ENCODE results near the gene SLC39A6.
"Not testable (repeated sequence)": the region's sequence is repeated elsewhere in the genome, so short reads cannot be mapped to it uniquely, and the experiment has no call there.

Gene SLC39A6

DNA sequence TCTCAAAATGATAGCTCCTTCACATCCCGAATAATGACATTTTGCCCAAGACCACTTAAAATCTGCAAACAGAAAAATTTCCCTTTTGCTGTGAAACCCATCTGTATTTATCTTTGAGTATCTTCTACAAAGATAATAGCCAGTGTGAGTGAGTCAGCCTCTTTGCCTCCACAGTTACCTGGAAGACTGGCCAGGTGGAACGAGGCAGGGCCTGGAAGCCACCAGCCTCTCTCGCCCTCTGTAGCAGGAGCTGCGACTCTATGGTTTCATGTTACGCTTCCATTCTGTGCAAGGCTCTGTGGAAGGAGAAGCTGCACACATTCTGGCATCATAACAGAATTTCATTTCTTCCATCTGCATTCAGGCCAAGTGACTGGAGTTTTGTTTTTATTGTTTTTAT is 10.1 kb upstream of the SLC39A6 start:
- DNase-seq (ENCODE audit: low read depth) = no peak

DNA sequence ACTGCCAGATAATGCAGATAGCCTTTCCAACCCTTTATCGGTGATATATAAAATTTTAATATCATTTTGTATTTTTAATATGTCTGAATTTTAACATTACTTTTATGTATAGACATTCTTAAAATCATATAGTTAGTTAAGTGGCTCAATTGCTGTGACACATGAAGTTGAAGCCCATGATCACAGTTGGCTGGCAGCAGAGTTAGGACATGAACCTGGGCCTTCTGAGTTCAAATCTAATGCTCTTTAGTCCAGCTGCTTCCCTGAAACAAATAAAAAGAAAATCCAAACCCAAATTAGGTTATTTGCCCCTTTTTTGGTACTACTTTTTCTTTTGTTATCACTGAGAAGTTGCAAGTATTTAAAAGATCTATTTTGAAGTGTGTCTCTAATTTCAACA is 6.1 kb upstream of the SLC39A6 start:
- DNase-seq (ENCODE audit: low read depth) = no peak

DNA sequence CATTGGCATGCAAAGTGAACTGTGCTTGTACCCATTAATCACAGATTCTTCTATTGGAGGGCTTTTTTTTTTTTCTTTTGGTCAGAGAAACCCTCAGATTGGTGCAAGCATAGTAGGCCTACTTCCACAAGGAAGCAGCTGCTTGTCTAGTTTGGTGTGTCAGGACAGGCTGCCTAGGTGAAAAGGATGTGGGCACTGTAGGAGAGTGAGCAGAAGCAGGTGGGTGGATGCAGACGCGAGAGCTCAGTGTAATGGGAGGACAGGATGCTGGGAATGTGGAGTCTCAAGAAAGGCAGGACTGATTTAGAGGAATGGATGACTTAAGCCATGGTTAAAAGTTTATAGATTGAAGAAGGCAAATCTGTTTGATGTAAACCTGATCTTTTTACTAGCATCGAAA is 3.6 kb upstream of the SLC39A6 start:
- DNase-seq (ENCODE audit: low read depth) = no peak

DNA sequence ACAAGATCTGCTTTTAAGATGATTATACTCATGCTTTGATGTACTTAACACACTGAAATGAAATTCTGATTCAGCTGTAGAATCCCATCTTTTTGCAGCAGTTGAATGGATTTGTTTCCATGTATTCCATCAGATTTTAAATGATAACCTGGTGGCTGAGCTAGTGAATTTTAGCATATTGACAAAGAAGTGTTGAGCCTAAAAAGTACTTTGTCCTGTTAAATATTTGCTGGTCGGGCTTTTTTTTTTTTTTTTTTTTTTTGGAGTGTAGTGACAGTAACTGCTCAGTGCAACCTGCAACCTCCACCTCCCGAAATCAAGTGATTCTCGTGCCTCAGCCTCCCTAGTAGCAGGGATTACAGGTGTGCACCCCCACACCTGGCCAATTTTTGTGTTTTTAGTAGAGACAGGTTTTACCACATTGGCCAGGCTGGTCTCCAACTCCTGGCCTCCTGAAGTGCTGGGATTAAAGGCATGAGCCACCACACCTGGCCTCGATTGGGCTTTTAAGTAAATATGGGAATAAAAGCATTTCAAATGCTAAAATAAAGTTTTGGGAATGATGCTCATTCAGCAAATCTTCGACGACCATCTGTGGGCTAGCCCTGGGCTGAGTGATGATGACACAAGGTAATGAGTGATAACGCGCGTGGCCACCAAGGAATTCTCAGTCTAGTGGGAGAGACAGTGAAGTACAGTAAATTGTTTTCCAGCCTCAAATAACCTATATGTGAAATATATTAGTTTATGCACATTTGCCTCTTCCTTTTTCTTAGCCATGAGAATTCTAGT is 2.7 kb upstream of the SLC39A6 start:
- DNase-seq (ENCODE audit: low read depth) = no peak

DNA sequence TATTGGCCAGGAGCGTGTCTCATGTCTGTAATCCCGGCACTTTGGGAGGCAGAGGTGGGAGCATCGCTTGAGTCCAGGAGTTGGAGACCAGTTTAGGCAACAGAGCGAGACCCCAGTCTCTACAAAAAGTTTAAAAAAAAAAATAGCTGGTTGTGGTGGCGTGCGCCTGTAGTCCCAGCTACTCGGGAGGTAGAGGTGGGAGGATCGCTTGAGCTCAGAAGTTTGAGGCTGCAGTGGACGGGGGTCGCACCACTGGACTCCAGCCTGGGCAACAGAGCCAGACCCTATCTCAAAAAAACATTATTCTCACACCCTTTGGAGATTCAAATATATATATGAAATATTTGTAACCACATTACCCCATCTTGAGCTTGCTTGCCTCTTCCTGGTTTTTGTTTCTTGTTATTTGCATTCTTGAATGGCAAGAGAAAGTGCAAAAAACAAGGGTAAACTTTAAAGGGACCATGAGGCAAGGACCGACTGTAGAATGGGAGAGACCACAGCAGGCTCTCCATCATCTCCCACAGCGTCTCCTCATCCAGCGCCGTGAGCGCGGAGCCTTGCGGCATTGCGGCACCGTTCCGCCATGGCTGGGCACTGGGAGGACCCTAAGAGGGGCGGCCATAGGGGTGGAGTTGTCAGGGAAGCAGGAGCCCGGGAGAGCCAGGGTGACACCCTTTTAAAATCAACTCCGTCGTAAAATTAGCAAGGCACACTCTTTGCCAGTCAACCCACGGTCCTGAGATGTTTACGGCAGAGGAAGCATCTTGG is 1.9 kb upstream of the SLC39A6 start:
- no peak for DNase-seq (ENCODE audit: low read depth)

DNA sequence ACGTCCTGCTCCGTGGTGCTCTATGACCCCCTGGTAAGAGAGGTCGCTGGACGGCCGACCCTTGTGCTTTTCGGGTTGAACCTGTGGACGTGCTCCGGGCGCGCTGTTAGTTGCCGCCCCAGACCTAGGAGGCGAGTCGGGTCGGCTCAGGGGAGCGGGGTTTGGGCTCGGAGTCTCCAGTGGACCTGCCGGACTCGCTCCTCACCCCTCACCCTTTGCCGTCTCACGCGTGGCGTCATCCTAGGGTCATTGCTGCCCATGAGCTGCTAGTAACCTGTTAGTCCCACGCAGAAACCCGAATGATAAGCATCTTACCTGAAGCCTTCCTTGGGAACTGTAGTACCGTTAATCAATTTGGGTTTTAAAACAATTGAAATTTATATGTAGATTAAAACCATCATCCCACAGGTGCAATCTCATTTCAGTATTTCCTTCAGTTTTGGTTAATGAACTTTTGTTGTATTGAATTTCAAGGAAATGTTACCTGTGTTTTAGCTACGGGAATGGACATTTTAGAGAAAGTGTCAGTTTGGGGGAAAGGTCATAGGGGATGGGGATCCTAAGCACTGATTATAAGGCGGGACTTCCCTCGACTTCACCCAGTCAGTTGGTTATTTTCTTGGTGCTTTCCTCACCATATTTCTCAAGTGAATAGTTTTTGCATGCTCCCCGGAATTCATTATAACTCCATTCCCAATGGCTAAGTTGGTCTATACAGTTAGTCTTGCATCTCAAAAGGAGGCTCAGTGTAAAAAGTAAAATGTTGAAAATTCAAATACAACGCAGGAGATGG is 1.1 kb upstream of the SLC39A6 start:
- no peak for DNase-seq (ENCODE audit: low read depth)

DNA sequence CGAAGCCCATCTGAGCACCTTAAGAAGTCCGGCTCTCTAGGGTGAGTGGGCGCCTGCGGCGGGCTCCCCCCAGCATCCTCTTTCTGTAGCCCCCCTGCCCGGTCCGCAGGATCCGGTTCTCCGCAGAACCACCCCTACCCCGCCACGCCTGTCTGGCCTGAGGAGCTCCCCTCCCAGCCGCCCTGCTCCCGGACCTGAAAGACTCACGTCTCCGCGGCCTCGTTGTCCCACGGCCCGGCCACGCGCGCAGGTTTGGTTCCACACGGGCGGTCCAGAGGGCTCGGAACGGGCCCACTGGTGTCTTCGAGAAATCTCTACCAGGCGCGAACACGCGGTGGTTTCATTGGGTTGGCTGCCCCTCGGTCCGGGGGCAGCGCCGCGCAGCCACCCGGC is 237 bp downstream of the SLC39A6 start:
- DNase-seq (ENCODE audit: low read depth) = no peak

DNA sequence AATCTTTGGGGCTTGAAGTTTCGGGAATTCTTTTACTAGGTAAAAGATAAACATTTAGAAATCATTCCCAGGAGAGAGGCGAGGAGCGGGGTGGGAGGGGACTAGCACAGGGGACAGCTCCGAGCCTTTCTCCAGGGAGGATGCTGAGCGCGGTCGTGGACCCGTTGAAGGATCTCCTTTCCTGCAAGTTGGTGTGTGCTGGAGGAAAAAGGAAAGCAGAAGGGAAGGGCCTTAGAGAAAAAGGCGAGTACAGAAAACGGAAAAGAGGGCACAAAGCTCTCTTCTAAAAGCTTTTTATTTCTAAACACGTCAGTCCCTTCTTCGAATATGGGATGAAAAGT is 640 bp downstream of the SLC39A6 start:
- no peak for DNase-seq (ENCODE audit: low read depth)

DNA sequence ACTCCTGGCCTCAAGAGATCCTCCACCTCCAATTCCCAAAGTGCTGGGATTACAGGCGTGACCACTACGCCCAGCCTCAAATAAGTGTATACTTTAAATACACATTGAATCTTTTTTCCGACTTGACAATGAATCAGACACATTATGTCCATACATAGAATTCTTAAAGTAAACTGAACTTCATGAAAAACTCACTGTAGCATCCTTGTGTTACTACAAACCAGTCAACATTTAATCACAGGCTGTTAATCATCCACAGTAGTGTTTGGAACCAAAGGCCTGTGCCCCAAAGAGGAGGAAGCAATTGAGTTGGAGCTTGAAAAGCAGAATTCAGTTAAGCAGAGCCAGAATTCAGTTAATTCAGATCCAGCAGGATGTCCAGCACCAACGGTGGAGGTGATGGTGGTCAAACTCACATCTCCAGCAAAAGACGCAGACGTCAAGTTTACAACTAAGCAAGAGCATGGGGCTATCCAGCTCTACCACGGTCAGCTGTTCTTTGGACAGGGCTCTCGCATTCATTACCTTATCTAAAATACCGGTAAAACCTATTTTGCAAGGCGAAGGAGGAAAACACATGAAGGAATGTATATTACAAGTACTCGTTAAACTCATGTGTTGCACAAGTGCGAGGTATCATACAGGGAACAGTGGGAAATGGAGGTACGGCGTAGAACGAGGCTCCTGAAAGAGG is 1.2 kb downstream of the SLC39A6 start:
- no peak for DNase-seq (ENCODE audit: low read depth)

DNA sequence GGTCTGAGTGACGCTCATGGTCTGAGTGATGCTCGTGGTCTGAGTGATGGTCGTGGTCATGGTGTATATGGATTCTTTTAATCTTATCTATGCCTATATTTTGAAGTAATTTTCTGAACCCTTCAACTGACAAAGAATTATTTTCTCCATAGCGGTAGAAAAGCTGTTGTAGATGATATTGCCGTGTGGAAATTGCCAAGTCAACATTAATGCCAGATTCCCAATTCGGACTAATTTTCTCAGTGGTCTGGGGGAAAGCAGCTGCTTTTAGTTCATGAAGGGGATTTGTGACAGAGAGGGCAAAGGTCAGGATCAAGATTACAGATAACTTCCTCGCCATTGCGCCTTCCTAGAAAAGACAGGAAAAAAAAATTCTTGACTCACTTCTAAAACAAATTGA is 2.5 kb downstream of the SLC39A6 start:
- no peak for DNase-seq (ENCODE audit: low read depth)

DNA sequence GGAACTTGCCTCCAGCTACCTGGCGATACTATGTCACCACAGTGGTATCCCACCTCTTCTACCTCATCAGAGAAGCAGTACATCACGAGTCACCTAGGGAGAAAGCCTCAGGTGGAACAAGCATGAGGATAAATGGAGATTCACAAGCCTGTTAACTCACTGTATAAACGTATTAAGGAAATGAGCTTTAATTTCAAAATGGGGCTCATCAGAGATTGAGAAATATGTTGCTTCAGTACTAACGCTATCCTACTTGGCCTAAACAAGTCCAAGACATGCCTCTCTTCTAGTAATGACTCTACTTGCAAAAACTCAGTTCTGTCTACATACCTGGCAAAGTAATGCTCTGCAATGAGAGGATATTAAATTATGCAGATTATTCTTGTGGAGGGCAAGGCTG is 4.3 kb downstream of the SLC39A6 start:
- no peak for DNase-seq (ENCODE audit: low read depth)

DNA sequence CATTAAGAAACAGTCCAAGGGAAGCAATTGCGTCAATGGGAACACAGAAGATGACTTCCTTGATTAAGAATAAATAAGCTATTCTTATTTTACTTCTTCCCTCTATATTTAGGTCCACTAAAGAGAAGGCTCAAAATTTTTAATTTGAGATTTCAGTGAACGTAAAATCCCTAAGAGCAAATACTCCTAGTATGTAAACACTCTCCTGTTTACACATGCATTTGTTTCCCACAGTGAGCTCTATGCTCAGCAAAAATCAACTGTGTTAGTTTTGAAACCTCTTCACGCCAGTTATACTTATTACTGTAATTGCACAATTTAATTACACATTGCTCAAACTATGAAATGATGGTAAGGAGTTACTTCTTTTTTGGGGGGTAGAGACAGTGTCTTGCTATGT is 8.8 kb downstream of the SLC39A6 start:
- DNase-seq (ENCODE audit: low read depth) = no peak

DNA sequence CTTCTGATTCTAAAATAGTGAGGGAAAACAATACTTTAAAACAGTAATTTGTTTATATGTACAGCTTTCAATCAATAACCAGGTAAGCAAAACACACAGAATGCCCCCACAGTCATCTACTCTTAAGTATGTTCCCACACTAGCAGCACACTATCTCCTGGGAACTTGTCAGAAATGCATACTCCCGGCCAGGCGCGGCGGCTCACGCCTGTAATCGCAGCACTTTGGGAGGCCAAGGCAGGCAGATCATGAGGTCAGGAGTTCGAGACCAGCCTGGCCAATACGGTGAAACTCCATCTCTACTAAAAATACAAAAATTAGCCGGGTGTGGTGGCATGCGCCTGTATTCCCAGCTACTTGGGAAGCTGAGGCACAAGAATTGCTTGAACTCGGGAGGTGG is 12.4 kb downstream of the SLC39A6 start:
- not testable (repeated sequence) for DNase-seq (ENCODE audit: low read depth)

DNA sequence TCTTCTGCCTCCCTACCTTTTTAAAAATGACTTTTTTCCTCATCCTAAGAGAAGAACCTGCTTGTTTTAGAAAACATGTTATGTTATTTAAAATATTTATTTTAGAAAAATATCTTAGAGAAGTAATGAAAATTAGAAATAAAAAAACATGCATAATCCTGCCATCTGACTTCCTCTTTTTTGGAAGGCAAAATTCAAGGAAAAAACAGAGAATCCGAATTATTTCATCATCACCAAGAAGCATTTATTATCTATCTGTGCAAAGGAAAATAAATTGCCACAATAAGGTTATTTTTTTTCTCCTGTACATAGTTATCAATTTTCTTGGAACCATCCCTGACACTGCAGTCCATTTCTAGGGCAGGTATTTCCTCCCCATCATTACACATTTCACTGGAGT is 14.4 kb downstream of the SLC39A6 start:
- no peak for DNase-seq (ENCODE audit: low read depth)

DNA sequence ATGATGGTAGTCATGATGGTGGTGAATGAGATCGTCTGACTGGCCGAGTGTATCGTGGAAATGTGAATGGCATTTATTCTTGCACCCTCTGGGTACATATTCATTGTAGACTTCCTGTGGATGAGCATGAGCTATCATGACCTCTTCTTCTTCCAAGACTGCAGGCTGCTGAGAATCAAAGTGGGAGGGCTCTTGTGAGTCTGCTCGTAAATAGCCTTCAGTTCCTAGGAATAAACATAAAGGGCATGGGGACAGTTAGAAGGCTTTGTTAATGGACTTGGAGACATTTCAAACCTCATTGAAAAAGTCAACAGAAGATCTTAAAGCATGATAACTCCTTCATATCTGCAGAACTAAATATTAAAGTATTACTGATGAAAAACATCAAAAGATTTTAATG is 14.9 kb downstream of the SLC39A6 start:
- DNase-seq (ENCODE audit: low read depth) = no peak

DNA sequence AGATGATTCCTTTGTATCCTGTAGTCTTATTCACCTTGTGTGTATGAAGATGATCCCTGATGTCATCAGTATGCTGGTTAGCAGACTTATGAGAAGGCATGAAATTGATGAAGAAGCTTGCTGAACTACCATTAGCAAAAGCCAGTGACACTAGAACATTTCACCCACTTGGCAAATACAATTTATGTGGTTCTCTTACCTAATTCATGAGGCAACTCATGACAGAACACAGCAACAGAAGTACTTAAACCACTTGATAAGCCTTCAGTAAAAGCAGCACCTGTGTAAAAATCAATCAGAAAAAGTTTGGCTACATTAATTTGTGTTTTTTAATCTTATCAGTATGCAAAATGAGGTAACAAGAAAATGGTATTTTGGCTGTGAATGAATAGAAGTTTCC is 16.8 kb downstream of the SLC39A6 start:
- no peak for DNase-seq (ENCODE audit: low read depth)

DNA sequence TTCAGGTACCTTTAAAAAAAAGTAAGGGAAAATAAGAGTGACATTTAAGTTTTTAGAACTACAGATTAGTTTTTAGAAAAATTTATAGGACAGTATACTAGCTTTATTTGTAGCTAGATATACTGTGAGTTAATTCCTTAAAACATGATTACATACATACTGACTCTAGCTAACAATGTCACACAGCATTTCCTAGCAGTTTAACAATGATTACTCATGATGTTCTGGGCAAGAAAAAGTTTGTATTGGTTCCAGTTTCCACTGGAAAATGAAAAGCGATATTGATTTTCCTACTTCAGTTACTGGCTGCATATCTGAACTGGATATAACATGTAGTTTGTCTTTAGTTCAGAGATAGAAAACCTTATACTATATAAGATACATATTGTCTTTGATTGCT is 19.4 kb downstream of the SLC39A6 start:
- DNase-seq (ENCODE audit: low read depth) = no peak

DNA sequence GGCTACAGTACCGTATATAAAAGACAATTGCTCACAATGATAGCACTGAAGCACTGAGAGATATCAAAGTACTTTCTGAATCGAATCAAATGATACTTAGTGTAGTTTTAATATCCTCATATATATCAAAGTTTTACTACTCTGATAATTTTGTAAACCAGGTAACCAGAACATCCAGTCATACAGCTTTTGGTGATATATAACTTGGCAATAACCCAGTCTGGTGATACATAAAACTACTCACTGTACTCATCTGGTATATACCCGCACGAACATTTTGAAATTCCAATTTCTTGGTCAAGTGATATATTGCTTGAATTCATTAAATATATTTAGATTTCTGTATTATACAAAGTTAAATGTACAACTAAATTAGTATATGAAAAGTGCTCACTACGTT is 20.5 kb downstream of the SLC39A6 start:
- no peak for DNase-seq (ENCODE audit: low read depth)

DNA sequence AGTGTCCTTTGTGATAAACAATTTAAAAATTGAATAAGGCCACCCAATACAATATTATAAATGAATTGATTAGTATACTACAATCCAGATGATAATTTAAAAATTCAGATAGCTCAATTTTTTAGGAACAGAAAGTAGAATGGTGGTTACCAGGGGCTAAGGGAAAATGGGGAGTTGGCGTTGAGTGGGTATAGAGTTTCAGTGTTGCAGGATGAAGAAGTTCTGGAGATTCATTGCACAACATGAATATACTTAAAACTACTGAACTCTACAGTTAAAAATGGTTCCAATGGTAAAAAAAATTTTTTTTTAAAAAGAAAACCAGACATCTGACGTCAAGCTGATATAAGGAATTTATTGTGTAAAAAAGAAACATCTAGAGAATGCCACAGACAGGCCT is 20.9 kb downstream of the SLC39A6 start:
- DNase-seq (ENCODE audit: low read depth) = no peak

DNA sequence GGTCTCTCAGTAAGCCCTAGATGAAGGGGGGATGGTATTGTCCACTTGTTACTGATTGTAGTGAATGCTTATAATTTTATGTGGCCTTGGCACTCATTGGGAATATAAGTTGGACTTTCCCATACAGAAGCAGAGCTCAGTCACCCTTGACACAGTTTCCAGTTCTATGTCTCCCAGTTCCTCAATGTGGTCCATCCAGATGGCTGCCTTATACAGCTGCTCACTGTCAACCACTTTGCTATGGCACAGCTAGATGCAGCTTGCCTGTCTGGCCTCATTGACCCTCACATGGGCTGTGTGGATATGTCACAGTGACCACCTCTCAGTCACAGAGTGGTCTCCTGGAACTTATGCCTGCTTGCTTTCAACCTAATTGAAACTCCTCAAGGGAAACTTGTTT is 21.7 kb downstream of the SLC39A6 start:
- DNase-seq (ENCODE audit: low read depth) = no peak

DNA sequence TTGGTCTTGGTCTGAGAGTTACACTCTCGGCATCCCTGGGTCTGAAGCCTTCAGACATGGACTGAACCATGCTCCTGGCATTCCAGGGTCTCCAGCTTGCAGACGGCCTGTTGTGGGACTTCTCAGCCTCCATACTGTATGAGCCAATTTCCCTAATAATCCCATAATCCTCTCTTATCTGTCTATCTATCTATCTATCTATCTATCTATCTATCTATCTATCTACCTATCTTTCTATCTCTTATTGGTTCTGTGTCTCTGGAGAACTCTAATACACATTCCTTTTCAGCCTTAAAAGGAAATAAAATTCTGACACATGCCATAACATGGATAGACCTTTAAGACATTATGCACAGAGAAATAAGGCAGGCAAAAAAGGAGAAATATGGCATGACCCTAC is 24.4 kb downstream of the SLC39A6 start:
- no peak for DNase-seq (ENCODE audit: low read depth)

DNA sequence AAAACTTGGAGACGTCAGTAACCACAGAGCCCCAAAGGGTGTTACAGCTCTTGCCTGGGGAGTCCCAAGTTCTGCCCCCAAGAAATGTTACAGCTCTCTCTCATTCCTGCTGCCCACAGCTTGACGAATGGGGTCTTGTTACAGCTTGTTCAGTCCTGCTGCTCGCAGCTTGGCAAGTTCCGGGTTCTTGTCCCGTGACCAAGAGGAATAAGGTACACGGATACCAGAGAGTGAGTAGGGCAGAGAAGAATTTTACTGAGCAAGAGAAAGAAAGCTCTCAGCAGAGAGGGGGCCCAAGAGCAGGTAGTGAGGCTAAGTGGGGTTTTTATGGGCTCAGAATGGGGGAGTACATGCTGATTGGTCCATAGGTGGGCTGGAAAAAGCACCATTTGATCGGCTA is 27.2 kb downstream of the SLC39A6 start:
- DNase-seq (ENCODE audit: low read depth) = no peak

DNA sequence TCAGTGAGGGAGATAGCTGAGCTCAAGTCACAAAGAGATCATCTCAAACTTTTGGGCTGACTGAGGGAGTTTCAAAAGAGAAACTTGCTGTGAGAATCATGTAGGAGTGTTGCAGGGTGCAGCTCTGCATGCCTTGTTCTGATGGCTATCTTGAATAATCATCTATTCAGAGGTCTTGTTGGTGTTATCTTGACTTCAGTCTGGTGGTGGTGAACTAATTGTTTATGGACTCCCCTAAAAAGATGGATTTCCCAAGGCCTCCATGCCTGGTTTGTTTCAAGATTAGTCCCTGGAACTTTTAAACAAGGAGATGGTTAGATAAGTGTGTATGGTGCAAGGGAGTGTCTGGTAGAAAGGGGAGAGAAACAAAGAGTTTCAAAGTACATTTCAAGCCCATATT is 29.8 kb downstream of the SLC39A6 start:
- no peak for DNase-seq (ENCODE audit: low read depth)

Data from T-helper 22 cell (primary cell).